ENCODE data around the gene INSYN1.
A peak's percentile ranks its signal among the peaks of the same experiment; 100 is the strongest.
"Not testable (repeated sequence)": the region's sequence is repeated elsewhere in the genome, so short reads cannot be mapped to it uniquely, and the experiment has no call there.

INSYN1 gene

GRCh38 chr15:73712107-73712506 is 41.0 kb downstream of the INSYN1 start:
- DNase-seq (ENCODE audit: low read depth), result no peak

- no peak for DNase-seq (ENCODE audit: low read depth)
Observed at GRCh38 chr15:73711526-73711925, 41.6 kb downstream of the INSYN1 start.

GRCh38 chr15:73710321-73710720 is 42.8 kb downstream of the INSYN1 start:
- no peak for DNase-seq (ENCODE audit: low read depth)

- no peak for DNase-seq (ENCODE audit: low read depth)
Observed at GRCh38 chr15:73709686-73710085, 43.5 kb downstream of the INSYN1 start.

- no peak for DNase-seq (ENCODE audit: low read depth)
Observed at GRCh38 chr15:73709241-73709640, 43.9 kb downstream of the INSYN1 start.

GRCh38 chr15:73708691-73709090 is 44.5 kb downstream of the INSYN1 start:
- no peak for DNase-seq (ENCODE audit: low read depth)

GRCh38 chr15:73704869-73705645 is 48.1 kb downstream of the INSYN1 start:
- DNase-seq (ENCODE audit: low read depth), result no peak

- DNase-seq (ENCODE audit: low read depth), result not testable (repeated sequence)
Observed at GRCh38 chr15:73704142-73704868, 48.8 kb downstream of the INSYN1 start.

GRCh38 chr15:73703601-73704000 is 49.5 kb downstream of the INSYN1 start:
- DNase-seq (ENCODE audit: low read depth), result not testable (repeated sequence)

- not testable (repeated sequence) for DNase-seq (ENCODE audit: low read depth)
Observed at GRCh38 chr15:73702311-73703239, 50.6 kb downstream of the INSYN1 start.

- peak; percentile 65 for DNase-seq (ENCODE audit: low read depth)
Observed at GRCh38 chr15:73700041-73700842, 52.9 kb downstream of the INSYN1 start.

GRCh38 chr15:73699249-73700040 is 53.7 kb downstream of the INSYN1 start:
- DNase-seq (ENCODE audit: low read depth), result no peak

- peak; percentile 86 for DNase-seq (ENCODE audit: low read depth)
Observed at GRCh38 chr15:73697033-73697467, 56.1 kb downstream of the INSYN1 start.

GRCh38 chr15:73696641-73697001 is 56.5 kb downstream of the INSYN1 start:
- no peak for DNase-seq (ENCODE audit: low read depth)

- DNase-seq (ENCODE audit: low read depth), result no peak
Observed at GRCh38 chr15:73695773-73696640, 57.1 kb downstream of the INSYN1 start.

GRCh38 chr15:73694419-73694818 is 58.7 kb downstream of the INSYN1 start:
- peak; percentile 56 for DNase-seq (ENCODE audit: low read depth)

GRCh38 chr15:73691396-73691795 is 61.8 kb downstream of the INSYN1 start:
- peak; percentile 85 for DNase-seq (ENCODE audit: low read depth)

GRCh38 chr15:73688455-73688854 is 64.7 kb downstream of the INSYN1 start:
- no peak for DNase-seq (ENCODE audit: low read depth)

- no peak for DNase-seq (ENCODE audit: low read depth)
Observed at GRCh38 chr15:73687351-73687750, 65.8 kb downstream of the INSYN1 start.

Measured in stromal cell of bone marrow (primary cell).